Rectal smooth muscle tissue (tissue), 1 donor: ENCODE results near the gene JSRP1.

Source experiments
- H3K27ac ChIP-seq: one replicate; pipeline ENCODE4 v1.7.0; 2013; ENCODE audit warnings: low read depth, low read length, inconsistent platforms
- H3K27me3 ChIP-seq: one replicate; pipeline ENCODE4 v1.7.0; 2013; ENCODE audit warnings: low read length; ENCODE audit not compliant: control insufficient read depth, insufficient read depth
- H3K36me3 ChIP-seq: one replicate; pipeline ENCODE4 v1.7.0; 2013; ENCODE audit warnings: low read length; ENCODE audit not compliant: control insufficient read depth, insufficient read depth
- H3K4me1 ChIP-seq: one replicate; pipeline ENCODE4 v1.7.0; 2013; ENCODE audit warnings: low read length; ENCODE audit not compliant: control insufficient read depth, insufficient read depth
- H3K4me3 ChIP-seq: one replicate; pipeline ENCODE4 v1.7.0; 2013; ENCODE audit warnings: low read length
- H3K9ac ChIP-seq: one replicate; pipeline ENCODE4 v1.7.0; 2013; ENCODE audit warnings: low read length

Gene JSRP1

DNA sequence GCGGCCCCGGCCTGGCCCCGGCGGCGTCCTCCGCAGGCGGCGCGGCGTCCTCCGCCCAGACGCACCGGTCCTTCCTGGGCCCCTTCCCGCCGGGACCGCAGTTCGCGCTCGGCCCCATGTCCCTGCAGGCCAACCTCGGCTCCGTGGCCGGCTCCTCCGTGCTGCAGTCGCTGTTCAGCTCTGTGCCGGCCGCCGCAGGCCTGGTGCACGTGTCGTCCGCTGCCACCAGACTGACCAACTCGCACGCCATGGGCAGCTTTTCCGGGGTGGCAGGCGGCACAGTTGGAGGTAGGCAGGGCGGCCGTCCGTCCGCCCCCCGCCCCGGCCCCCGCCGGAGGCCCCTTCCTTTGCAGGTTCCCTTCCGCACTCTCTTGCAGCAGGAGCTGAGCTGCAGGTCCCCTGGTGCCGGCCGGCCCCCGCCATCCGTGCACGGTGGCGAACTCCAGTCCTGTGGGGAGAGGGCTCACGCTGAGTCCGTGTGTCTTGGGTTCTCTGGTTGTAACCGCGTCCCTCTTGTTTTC, 29.3 kb downstream of the JSRP1 start:
- H3K27ac ChIP-seq: no peak overlapping the region
- H3K9ac ChIP-seq: no peak overlapping the region
- H3K36me3 ChIP-seq: peaks cover 15% of the 10 kb centered on the region
- no peaks in the 10 kb centered on the region for H3K27me3 ChIP-seq
- H3K4me3 ChIP-seq: no peak overlapping the region
- no peaks in the 10 kb centered on the region for H3K4me1 ChIP-seq

DNA sequence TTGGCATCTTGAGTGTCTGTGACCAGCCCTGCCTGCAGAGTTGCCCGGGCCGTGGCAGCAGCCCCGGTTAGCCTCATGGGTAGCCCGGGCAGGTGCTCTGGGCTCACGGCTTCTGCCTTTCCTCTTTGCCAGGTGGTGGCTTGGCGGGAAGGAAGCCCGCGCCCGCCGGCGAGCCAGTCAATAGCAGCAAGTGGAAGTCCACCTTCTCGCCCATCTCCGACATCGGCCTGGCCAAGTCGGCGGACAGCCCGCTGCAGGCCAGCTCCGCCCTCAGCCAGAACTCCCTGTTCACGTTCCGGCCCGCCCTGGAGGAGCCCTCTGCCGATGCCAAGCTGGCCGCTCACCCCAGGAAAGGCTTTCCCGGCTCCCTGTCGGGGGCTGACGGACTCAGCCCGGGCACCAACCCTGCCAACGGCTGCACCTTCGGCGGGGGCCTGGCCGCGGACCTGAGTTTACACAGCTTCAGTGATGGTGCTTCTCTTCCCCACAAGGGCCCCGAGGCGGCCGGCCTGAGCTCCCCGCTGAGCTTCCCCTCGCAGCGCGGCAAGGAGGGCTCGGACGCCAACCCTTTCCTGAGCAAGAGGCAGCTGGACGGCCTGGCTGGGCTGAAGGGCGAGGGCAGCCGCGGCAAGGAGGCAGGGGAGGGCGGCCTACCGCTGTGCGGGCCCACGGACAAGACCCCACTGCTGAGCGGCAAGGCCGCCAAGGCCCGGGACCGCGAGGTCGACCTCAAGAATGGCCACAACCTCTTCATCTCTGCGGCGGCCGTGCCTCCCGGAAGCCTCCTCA, 30.0 kb downstream of the JSRP1 start:
- no peaks in the 10 kb centered on the region for H3K4me1 ChIP-seq
- H3K9ac ChIP-seq: no peak overlapping the region
- H3K4me3 ChIP-seq: no peak overlapping the region
- peaks cover 15% of the 10 kb centered on the region for H3K36me3 ChIP-seq
- H3K27ac ChIP-seq: no peak overlapping the region
- no peaks in the 10 kb centered on the region for H3K27me3 ChIP-seq

DNA sequence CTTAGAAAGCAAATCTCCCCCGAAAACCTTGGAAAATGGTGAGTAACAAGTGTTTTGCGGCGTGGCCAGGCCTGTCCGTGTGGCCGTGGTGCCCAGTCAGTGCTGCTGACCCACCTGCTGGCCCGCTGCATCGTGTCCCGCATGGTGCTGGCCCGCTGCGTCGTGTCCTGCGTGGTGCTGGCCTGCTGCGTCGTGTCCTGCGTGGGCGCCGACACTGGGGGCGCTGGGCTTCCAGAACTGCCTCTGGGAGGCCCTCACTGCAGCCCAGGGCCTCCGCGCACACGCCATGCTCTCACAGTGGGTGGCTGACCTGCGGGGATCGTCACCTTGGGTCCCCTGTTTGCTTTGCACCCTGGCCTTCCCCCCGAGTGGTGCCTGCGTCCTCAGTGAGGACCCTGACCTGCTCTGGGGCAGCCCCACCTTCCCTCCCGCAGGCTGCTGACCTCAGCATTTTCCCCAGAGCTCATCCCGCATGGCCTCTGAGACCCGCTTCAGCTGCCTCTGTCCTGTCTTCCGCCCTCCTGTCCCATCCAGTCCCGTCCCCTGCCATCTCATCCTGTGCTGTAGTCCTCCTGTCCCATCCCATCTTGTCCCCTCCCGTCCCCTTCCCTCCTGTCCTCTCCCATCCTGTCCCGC, 30.7 kb downstream of the JSRP1 start:
- no peak overlapping the region for H3K27ac ChIP-seq
- no peak overlapping the region for H3K9ac ChIP-seq
- peaks cover 17% of the 10 kb centered on the region for H3K36me3 ChIP-seq
- no peak overlapping the region for H3K4me3 ChIP-seq
- no peaks in the 10 kb centered on the region for H3K4me1 ChIP-seq
- H3K27me3 ChIP-seq: no peaks in the 10 kb centered on the region

DNA sequence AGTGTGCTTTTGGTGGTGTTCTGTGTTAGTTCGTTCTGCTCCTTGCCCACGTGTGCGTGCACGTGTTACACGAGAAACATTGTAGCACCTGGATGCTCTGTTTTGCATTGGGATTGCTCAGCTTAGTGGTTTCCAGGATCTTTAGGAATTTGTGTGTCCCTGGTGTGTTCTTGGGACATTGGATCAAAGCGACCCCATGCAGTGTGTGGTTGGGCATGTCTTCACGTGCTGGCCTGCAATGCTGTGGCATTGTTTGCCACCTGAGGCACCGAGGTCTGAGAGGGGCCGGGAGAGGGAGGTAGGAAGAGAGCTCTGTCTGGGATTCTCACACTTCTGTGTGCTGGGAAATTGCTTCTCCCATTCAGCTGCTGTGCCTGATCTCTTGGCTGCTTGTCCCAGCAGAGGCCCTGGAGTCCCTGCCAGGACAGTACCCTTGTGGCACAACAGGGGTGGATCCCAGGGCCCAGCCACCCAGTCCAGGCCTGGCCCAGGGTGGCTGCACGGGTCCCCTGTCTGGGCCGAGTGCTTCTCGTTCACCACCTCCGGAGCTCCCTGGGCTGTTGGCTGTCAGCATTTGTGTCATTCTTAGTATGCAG, 31.4 kb downstream of the JSRP1 start:
- Histone ChIP-seq H3K4me1 (no peaks in the 10 kb centered on the region), H3K4me3 (no peak overlapping the region), H3K27me3 (no peaks in the 10 kb centered on the region), H3K9ac (no peak overlapping the region), H3K27ac (no peak overlapping the region), H3K36me3 (peaks cover 18% of the 10 kb centered on the region)

DNA sequence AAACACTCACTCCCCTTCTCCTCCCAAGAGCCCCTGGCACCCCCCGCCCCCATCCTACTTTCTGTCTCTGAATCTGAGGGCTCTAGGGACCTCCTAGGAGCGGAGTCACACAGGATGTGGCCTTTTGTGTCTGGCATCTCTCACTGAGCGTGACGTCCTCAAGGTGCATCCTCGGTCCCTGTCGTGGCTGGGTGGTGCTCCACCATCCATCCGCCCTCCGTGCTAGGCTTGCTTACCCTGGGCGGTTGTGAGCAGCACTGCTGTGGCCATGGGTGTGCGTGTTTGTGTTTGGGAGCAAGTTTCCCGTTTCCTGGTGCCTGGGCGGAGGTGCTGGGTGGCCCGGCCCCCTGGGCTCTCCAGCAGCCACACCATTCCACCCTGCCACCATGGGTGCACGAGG, 32.3 kb downstream of the JSRP1 start:
- Histone ChIP-seq H3K4me1 (no peaks in the 10 kb centered on the region), H3K36me3 (peaks cover 18% of the 10 kb centered on the region), H3K27me3 (no peaks in the 10 kb centered on the region), H3K9ac (no peak overlapping the region), H3K4me3 (no peak overlapping the region), H3K27ac (no peak overlapping the region)

DNA sequence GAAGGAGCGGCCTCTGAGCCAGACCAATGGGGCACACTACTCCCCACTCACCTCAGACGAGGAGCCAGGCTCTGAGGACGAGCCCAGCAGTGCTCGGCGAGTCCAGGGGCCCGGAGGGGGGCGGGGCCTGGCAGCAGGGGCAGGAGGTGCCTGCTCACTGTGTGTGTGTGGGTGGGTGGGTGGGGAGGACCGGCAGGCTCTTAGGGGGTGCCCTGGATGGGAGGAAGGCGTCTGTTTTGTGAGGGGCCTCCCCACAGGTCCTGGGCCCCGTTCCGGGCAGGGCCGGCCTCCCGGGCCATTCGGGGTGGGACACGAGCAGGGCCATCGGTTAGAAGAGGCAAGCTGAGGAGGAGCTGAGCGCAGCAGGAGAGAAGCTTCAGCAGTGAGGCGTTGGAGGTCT, 32.8 kb downstream of the JSRP1 start:
- no peak overlapping the region for H3K9ac ChIP-seq

DNA sequence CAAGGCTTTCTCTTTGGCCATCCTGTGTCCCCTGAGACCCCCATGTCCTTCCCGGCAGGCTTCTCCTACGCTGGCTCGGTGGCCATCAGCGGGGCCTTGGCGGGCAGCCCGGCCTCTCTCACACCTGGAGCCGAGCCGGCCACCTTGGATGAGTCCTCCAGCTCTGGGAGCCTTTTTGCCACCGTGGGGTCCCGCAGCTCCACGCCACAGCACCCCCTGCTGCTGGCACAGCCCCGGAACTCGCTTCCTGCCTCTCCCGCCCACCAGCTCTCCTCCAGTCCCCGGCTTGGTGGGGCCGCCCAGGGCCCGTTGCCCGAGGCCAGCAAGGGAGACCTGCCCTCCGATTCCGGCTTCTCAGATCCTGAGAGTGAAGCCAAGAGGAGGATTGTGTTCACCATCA, 34.3 kb downstream of the JSRP1 start:
- Histone ChIP-seq H3K27ac (no peak overlapping the region), H3K36me3 (peaks cover 23% of the 10 kb centered on the region), H3K4me3 (no peak overlapping the region), H3K27me3 (no peaks in the 10 kb centered on the region), H3K4me1 (no peaks in the 10 kb centered on the region), H3K9ac (no peak overlapping the region)

More for the DNA sequence above, 32.8 kb downstream of the JSRP1 start:
- no peaks in the 10 kb centered on the region for H3K27me3 ChIP-seq
- H3K27ac ChIP-seq: no peak overlapping the region
- H3K4me3 ChIP-seq: no peak overlapping the region
- peaks cover 18% of the 10 kb centered on the region for H3K36me3 ChIP-seq
- no peaks in the 10 kb centered on the region for H3K4me1 ChIP-seq

DNA sequence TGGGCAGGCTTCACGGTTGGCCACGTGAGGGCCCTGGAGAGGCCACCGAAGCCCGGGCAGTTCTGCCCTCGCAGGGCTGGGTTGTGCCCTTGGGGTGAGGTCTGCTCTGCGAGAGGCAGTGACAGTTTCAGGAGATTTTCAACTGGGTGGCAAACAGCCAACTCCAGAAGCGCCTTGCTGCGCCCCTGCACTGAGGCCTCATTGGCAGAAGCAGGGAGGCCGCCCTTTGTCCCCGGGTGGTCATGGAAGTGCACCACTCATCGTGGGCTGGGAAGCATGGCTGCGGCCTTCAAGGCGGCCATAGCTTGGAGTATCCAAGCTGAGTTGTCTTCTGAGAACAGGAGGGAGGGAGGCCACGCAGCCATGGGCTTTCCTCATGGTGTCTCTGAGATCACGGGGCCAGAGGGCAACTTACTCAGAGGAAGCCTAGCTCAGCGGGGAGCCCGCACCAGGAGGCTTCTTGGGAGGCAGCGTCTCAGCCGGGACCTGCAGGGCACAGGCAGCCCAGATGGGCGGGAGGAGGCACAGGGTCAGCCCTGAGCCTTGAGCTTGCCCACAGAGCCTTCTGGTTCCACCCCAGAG, 34.9 kb downstream of the JSRP1 start:
- H3K27ac ChIP-seq: no peak overlapping the region
- peaks cover 27% of the 10 kb centered on the region for H3K36me3 ChIP-seq
- no peak overlapping the region for H3K9ac ChIP-seq
- no peak overlapping the region for H3K4me3 ChIP-seq
- H3K4me1 ChIP-seq: no peaks in the 10 kb centered on the region
- H3K27me3 ChIP-seq: no peaks in the 10 kb centered on the region

DNA sequence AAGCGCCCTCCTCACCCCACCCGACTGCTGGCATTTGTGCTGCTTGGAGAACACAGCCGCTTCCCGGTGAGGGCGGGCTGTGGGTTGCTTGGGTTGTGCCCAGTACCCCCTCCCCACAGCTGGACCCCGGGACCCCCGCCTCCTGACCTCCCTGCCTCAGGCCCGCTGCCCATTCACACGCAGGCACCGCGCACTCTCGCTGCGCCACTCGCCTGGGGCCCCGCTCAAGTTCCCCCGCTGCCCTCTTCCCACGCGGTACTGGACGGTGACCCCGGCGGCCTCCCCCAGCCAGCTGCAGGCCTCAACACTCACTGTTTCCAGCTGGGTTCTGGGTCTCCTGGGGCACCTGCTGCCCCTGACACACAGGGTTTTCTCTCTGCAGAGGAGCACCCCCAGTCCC, 36.5 kb downstream of the JSRP1 start:
- Histone ChIP-seq H3K4me3 (no peak overlapping the region), H3K27ac (no peak overlapping the region), H3K36me3 (peaks cover 26% of the 10 kb centered on the region), H3K9ac (no peak overlapping the region), H3K27me3 (no peaks in the 10 kb centered on the region), H3K4me1 (no peaks in the 10 kb centered on the region)

DNA sequence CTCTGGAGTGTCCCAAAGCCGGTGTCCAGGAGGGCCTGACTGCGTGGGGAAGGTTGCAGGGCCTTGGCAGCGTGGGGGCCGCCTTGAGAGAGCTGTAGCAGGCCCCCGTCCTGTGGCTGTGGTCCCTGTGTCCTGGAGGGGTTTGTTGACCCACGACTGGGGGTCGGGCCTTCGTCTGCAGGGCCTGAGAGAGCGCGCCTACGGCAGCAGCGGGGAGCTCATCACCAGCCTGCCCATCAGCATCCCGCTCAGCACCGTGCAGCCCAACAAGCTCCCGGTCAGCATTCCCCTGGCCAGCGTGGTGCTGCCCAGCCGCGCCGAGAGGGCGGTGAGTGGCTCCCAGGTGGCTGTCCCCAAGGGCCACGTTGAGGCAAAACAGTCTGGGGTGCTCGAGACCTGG, 38.6 kb downstream of the JSRP1 start:
- H3K4me1 ChIP-seq: no peaks in the 10 kb centered on the region
- peaks cover 32% of the 10 kb centered on the region for H3K36me3 ChIP-seq
- H3K27me3 ChIP-seq: no peaks in the 10 kb centered on the region
- no peak overlapping the region for H3K9ac ChIP-seq
- H3K27ac ChIP-seq: no peak overlapping the region
- H3K4me3 ChIP-seq: no peak overlapping the region

DNA sequence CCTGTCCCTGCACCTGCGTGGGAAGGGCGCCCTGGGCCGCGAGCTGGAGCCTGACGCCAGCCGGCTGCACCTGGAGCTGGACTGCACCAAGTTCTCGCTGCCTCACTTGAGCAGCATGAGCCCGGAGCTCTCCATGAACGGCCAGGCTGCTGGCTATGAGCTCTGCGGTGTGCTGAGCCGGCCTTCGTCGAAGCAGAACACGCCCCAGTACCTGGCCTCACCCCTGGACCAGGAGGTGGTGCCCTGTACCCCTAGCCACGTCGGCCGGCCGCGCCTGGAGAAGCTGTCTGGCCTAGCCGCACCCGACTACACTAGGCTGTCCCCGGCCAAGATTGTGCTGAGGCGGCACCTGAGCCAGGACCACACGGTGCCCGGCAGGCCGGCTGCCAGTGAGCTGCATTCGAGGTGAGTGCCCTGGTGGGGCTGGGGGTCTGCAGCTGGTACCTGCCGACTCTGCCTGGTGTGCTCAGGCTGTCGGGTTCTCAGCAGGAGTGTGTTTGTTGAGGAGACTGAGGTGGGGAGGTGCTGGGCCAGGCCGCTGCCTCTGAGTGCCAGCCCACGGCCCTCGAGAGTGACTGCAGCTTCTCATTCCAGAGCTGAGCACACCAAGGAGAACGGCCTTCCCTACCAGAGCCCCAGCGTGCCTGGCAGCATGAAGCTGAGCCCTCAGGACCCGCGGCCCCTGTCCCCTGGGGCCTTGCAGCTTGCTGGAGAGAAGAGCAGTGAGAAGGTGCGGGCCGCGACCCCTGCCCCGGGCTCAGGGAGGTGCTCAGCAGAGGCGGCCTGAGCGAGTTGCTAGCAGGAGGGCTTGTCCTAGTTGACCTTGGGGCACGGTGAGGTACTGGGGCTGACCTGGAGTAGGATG, 39.6 kb downstream of the JSRP1 start:
- Histone ChIP-seq H3K9ac (no peak overlapping the region), H3K36me3 (peaks cover 36% of the 10 kb centered on the region), H3K27ac (no peak overlapping the region)

More for the DNA sequence above, 39.6 kb downstream of the JSRP1 start:
- Histone ChIP-seq H3K4me3 (no peak overlapping the region), H3K27me3 (no peaks in the 10 kb centered on the region), H3K4me1 (no peaks in the 10 kb centered on the region)
